HepG2 (cell line): ENCODE data around the gene WDR41. TPM values are rescaled to one million over a fixed set of nuclear protein-coding genes. Genes with fewer than 3 reads are reported as not detected.

Experiments used
- CTCF ChIP-seq: sonication (generic); formaldehyde crosslinking; IDR thresholded peaks from 2 replicates; pipeline ENCODE4 v1.5.0; 2020; ENCODE audit warnings: mild to moderate bottlenecking, missing genetic modification reagents, moderate library complexity
- GATA4 ChIP-seq: sonication (generic); IDR thresholded peaks from 2 replicates; pipeline ENCODE4 v1.6.1; 2016; ENCODE audit warnings: antibody characterized with exemption, low read depth, borderline replicate concordance
- RXRA ChIP-seq: sonication (generic); formaldehyde crosslinking; IDR thresholded peaks from 2 replicates; pipeline ENCODE4 v1.5.1; 2020; ENCODE audit warnings: missing genetic modification reagents
- SCMH1 ChIP-seq: sonication (generic); formaldehyde crosslinking; IDR thresholded peaks from 2 replicates; pipeline ENCODE4 v1.9.0; 2021; ENCODE audit warnings: missing genetic modification reagents, mild to moderate bottlenecking, borderline replicate concordance
- SKI ChIP-seq: fragments of 450-650 bp; IDR thresholded peaks from one replicate; pipeline ENCODE4 v1.6.1; 2018; ENCODE audit warnings: mild to moderate bottlenecking; ENCODE audit not compliant: partially characterized antibody
- SKIL ChIP-seq: sonication (generic); formaldehyde crosslinking; IDR thresholded peaks from 2 replicates; pipeline ENCODE4 v1.8.0; 2022; ENCODE audit warnings: missing genetic modification reagents, mild to moderate bottlenecking, moderate library complexity, borderline replicate concordance
- SOX5 ChIP-seq: IDR thresholded peaks from 2 replicates; pipeline ENCODE4 v1.6.1; 2016; ENCODE audit warnings: borderline replicate concordance
- TGIF2 ChIP-seq: IDR thresholded peaks from 2 replicates; pipeline ENCODE4 v1.6.1; 2016; ENCODE audit warnings: control low read depth, missing compliant biosample characterization
- U2AF1 ChIP-seq: fragments of 200-400 bp; formaldehyde crosslinking; optimal IDR thresholded peaks from 2 replicates; pipeline ENCODE3; 2017; ENCODE audit warnings: mild to moderate bottlenecking, low read depth, low read length
- ZGPAT ChIP-seq: IDR thresholded peaks from 2 replicates; pipeline ENCODE4 v1.6.1; 2016; ENCODE audit warnings: mild to moderate bottlenecking
- ZNF142 ChIP-seq: sonication (generic); formaldehyde crosslinking; IDR thresholded peaks from 2 replicates; pipeline ENCODE4 v1.4.0; 2020; ENCODE audit warnings: missing genetic modification reagents
- ZNF562 ChIP-seq: sonication (generic); formaldehyde crosslinking; IDR thresholded peaks from 2 replicates; pipeline ENCODE4 v1.8.0; 2022; ENCODE audit warnings: missing genetic modification reagents, borderline replicate concordance
- ZNF572 ChIP-seq: sonication (generic); formaldehyde crosslinking; IDR thresholded peaks from 2 replicates; pipeline ENCODE4 v1.5.1; 2020; ENCODE audit warnings: mild to moderate bottlenecking, missing genetic modification reagents
- ZNF710 ChIP-seq: sonication (generic); formaldehyde crosslinking; IDR thresholded peaks from 2 replicates; pipeline ENCODE4 v1.5.0; 2020; ENCODE audit warnings: mild to moderate bottlenecking, missing genetic modification reagents, borderline replicate concordance
- polyA plus RNA-seq, 8 experiments: library from polyadenylated mRNA; depleted of rRNA in 3 of 8; stranded (reverse) in 7 of 8; unstranded in 1 of 8; fragments of >200 nt; fragmentation: Illumina TruSeq in 4 of 8; extraction: Trizol in 4 of 8; gene quantifications; 2 replicates each; pipeline versions ENCODE4 v1.2.1 to v1.2.3, GENCODE V29; 2011 to 2016; ENCODE audit warnings: low read depth in 4 of 8, missing spikeins in 1 of 8, mixed read lengths in 1 of 8; ENCODE audit not compliant: insufficient read depth in 1 of 8
- total RNA-seq, 5 experiments: library from RNA; depleted of rRNA; stranded (reverse); fragments of >200 nt; fragmentation: Illumina TruSeq; extraction: Trizol; gene quantifications; 2 replicates each; pipeline ENCODE4 v1.2.3, GENCODE V29; 2016; ENCODE audit warnings: low read depth in 1 of 5

Gene WDR41
- total and polyA plus RNA-seq, 2 of the 13 experiments (the other 11 are each of a cell fraction or from before 2014, with no cell fraction given): 18.9 to 39.3 TPM

GRCh38 chr5:77491783-77492652 lies at the start of gene WDR41 (continued):
- TF ChIP-seq ZGPAT (CRISPR knock-in tag): peak; percentile 79; the same call in 1 of the 2 replicates
- no peak for TF ChIP-seq ZNF562 (CRISPR knock-in tag)
- peak; percentile 28; the same call in 1 of the 2 replicates for TF ChIP-seq TGIF2 (CRISPR knock-in tag)
- TF ChIP-seq CTCF (CRISPR knock-in tag): peak; percentile 90
- TF ChIP-seq ZNF142: peak; percentile 69
- no peak for TF ChIP-seq SCMH1 (CRISPR knock-in tag)
- TF ChIP-seq ZNF572 (CRISPR knock-in tag): no peak
- peak; percentile 68; the same call in 1 of the 2 replicates for TF ChIP-seq RXRA (CRISPR knock-in tag)
- TF ChIP-seq SKIL (CRISPR knock-in tag): 0 out of 2 replicates have a peak, but pooled peaks have one; percentile 34
- no peak for TF ChIP-seq U2AF1
- no peak for TF ChIP-seq ZNF710 (CRISPR knock-in tag)
- TF ChIP-seq SOX5 (CRISPR knock-in tag): no peak
- peak; percentile 34 for TF ChIP-seq SKI
- TF ChIP-seq GATA4: no peak
